Tibial artery (tissue), 4 donors: Measurements from ENCODE around the gene LAD1.
A peak's percentile ranks its signal among the peaks of the same experiment; 100 is the strongest.

Source experiments
- DNase-seq, 2 donors: peaks; one replicate each; pipeline ENCODE4 v3.0.0-alpha.2; 2019
- H3K27ac ChIP-seq, 2 donors: fragments of 200-600 bp; sonication (generic) in 1 of 2; 1 replicate in 1 of 2; 2 replicates in 1 of 2; pipeline ENCODE4 v1.5.1; 2018 to 2019; ENCODE audit warnings: mild to moderate bottlenecking in 1 of 2
- H3K27me3 ChIP-seq, 2 donors: fragments of 200-600 bp; sonication (generic) in 1 of 2; one replicate each; pipeline versions ENCODE4 v1.5.1 to v1.6.0; 2016 to 2019
- H3K36me3 ChIP-seq, 3 donors: fragments of 200-600 bp; sonication (generic) in 2 of 3; one replicate each; pipeline ENCODE4 v1.5.1; 2016 to 2019; ENCODE audit warnings: mild to moderate bottlenecking in 2 of 3
- H3K4me1 ChIP-seq, 4 donors: fragments of 200-600 bp; sonication (generic) in 2 of 4; 1 replicate in 3 of 4; 2 replicates in 1 of 4; pipeline ENCODE4 v1.5.1; 2016 to 2019
- H3K4me3 ChIP-seq, 2 donors: fragments of 200-600 bp; sonication (generic) in 1 of 2; 1 replicate in 1 of 2; 2 replicates in 1 of 2; pipeline ENCODE4 v1.5.1; 2018 to 2019; ENCODE audit warnings: mild to moderate bottlenecking in 2 of 2
- H3K9me3 ChIP-seq, 3 donors: fragments of 200-600 bp; sonication (generic) in 1 of 3; one replicate each; pipeline ENCODE4 v1.5.1; 2016 to 2019
- CTCF ChIP-seq, 2 experiments: fragments of 200-600 bp in 1 of 2; fragments of 450-650 bp in 1 of 2; IDR thresholded peaks; one replicate each; pipeline ENCODE4 v1.5.1; 2017 to 2019; ENCODE audit warnings: antibody characterized with exemption in 2 of 2, mild to moderate bottlenecking in 1 of 2, moderate library complexity in 1 of 2
- intact Hi-C: fragments of 100-400 bp; cut with DNase I; formaldehyde crosslinking; loops from one replicate; pipeline ENCODE4 v1.15.0; 2023; ENCODE audit warnings: low total_unique reads

LAD1 gene

GRCh38 chr1:201399352-201400126 is 415 bp upstream of the LAD1 start:
- H3K27ac ChIP-seq = no peak overlapping the region
- H3K4me3 ChIP-seq = peak overlapping the region in 1 of 2 donors; percentile 15
- peaks cover 0 to 43% of the 10 kb centered on the region in 2 donors for H3K27me3 ChIP-seq
- intact Hi-C loops = no loop called here
- H3K36me3 ChIP-seq = no peaks in the 10 kb centered on the region
- H3K4me1 ChIP-seq = peaks cover 0 to 18% (median 7%) of the 10 kb centered on the region in 4 donors
- no peak for TF ChIP-seq CTCF (IDR thresholded peaks at IDR 0.05)
- H3K9me3 ChIP-seq = no peaks in the 10 kb centered on the region
- DNase-seq = no peak

GRCh38 chr1:201397675-201398074 is 1.4 kb downstream of the LAD1 start:
- intact Hi-C loops = no loop called here
- Histone ChIP-seq H3K36me3 (no peaks in the 10 kb centered on the region), H3K4me3 (no peak overlapping the region), H3K9me3 (no peaks in the 10 kb centered on the region), H3K27ac (no peak overlapping the region), H3K4me1 (peaks cover 0 to 18% (median 7%) of the 10 kb centered on the region in 4 donors), H3K27me3 (peaks cover 0 to 45% of the 10 kb centered on the region in 2 donors)
- TF ChIP-seq CTCF (IDR thresholded peaks at IDR 0.05) = no peak
- no peak for DNase-seq

- no peak for DNase-seq
- no peaks in the 10 kb centered on the region for H3K9me3 ChIP-seq
- TF ChIP-seq CTCF (IDR thresholded peaks at IDR 0.05) = no peak
- H3K4me3 ChIP-seq = no peak overlapping the region
- H3K4me1 ChIP-seq = peaks cover 0 to 18% (median 7%) of the 10 kb centered on the region in 4 donors
- H3K27ac ChIP-seq = no peak overlapping the region
- no peaks in the 10 kb centered on the region for H3K36me3 ChIP-seq
- peaks cover 0 to 44% of the 10 kb centered on the region in 2 donors for H3K27me3 ChIP-seq
- intact Hi-C loops = no loop called here
Measured at GRCh38 chr1:201396861-201397464, 2.2 kb downstream of the LAD1 start.

- Histone ChIP-seq H3K36me3 (no peaks in the 10 kb centered on the region), H3K4me3 (no peak overlapping the region), H3K9me3 (no peaks in the 10 kb centered on the region), H3K27me3 (peaks cover 0 to 35% of the 10 kb centered on the region in 2 donors), H3K27ac (no peak overlapping the region), H3K4me1 (peaks cover 0 to 18% (median 7%) of the 10 kb centered on the region in 4 donors)
- intact Hi-C loops = no loop called here
- TF ChIP-seq CTCF (IDR thresholded peaks at IDR 0.05) = no peak
- no peak for DNase-seq
Measured at GRCh38 chr1:201395936-201396335, 3.2 kb downstream of the LAD1 start.

GRCh38 chr1:201394591-201394990 is 4.5 kb downstream of the LAD1 start:
- H3K9me3 ChIP-seq = no peaks in the 10 kb centered on the region
- H3K27me3 ChIP-seq = peaks cover 0 to 22% of the 10 kb centered on the region in 2 donors
- no peak for TF ChIP-seq CTCF (IDR thresholded peaks at IDR 0.05)
- H3K27ac ChIP-seq = no peak overlapping the region
- intact Hi-C loops = no loop called here
- H3K4me1 ChIP-seq = peaks cover 0 to 12% (median 6%) of the 10 kb centered on the region in 4 donors
- H3K36me3 ChIP-seq = no peaks in the 10 kb centered on the region
- no peak overlapping the region for H3K4me3 ChIP-seq
- no peak for DNase-seq
